Suprapubic skin (tissue), 4 donors: ENCODE results near the gene TSC22D3. TPM values are rescaled to one million over a fixed set of nuclear protein-coding genes. Genes with fewer than 3 reads are reported as not detected.

Experiments
- DNase-seq, 2 donors: peaks; one replicate each; pipeline ENCODE4 v3.0.0-alpha.2; 2019; ENCODE audit warnings: low spot score in 2 of 2
- H3K27ac ChIP-seq: fragments of 200-600 bp; sonication (generic); one replicate; pipeline ENCODE4 v1.5.1; 2019
- H3K27me3 ChIP-seq: fragments of 200-600 bp; sonication (generic); one replicate; pipeline ENCODE4 v1.5.1; 2019
- H3K36me3 ChIP-seq: fragments of 200-600 bp; sonication (generic); one replicate; pipeline ENCODE4 v1.5.1; 2019
- H3K4me1 ChIP-seq: fragments of 200-600 bp; sonication (generic); one replicate; pipeline ENCODE4 v1.5.1; 2019
- H3K4me3 ChIP-seq: fragments of 200-600 bp; sonication (generic); one replicate; pipeline ENCODE4 v1.5.1; 2019; ENCODE audit warnings: mild to moderate bottlenecking
- H3K9me3 ChIP-seq: fragments of 200-600 bp; sonication (generic); one replicate; pipeline ENCODE4 v1.5.1; 2019
- CTCF ChIP-seq, 2 donors: fragments of 200-600 bp in 1 of 2; fragments of 450-650 bp in 1 of 2; sonication (generic) in 1 of 2; IDR thresholded peaks; one replicate each; pipeline ENCODE4 v1.5.1; 2016 to 2019; ENCODE audit warnings: antibody characterized with exemption in 2 of 2, mild to moderate bottlenecking in 1 of 2, moderate library complexity in 1 of 2
- EP300 ChIP-seq: sonication (generic); formaldehyde crosslinking; IDR thresholded peaks from one replicate; pipeline ENCODE4 v1.6.1; 2017; ENCODE audit warnings: antibody characterized with exemption
- POLR2A ChIP-seq, 2 donors: fragments of 450-650 bp; IDR thresholded peaks; one replicate each; pipeline ENCODE4 v1.6.1; 2017; ENCODE audit warnings: antibody characterized with exemption in 2 of 2, mild to moderate bottlenecking in 2 of 2, moderate library complexity in 2 of 2
- POLR2AphosphoS5 ChIP-seq, 3 donors: sonication (generic); formaldehyde crosslinking; IDR thresholded peaks; one replicate each; pipeline ENCODE4 v1.6.1; 2017; ENCODE audit warnings: antibody characterized with exemption in 3 of 3
- WGBS: methylation state at CpG from one replicate; pipeline ENCODE4 v1.1.5; 2018; 5-methylcytosine and 5-hydroxymethylcytosine counted together
- total RNA-seq, 4 donors: library from RNA; depleted of rRNA; stranded (reverse); fragments of >200 nt; gene quantifications; one replicate each; pipeline ENCODE4 v1.1.0, GENCODE V29; 2016

TSC22D3 gene
- total RNA-seq, 4 donors from 2014 or later, result 487 to 1,035 (median 681) TPM

- peak; percentile 93 for TF ChIP-seq EP300
- TF ChIP-seq CTCF (IDR thresholded peaks at IDR 0.05), result no peak
- TF ChIP-seq POLR2AphosphoS5 (IDR thresholded peaks at IDR 0.05), result peak in 2 of 3 donors; percentile 64 to 84
- peak in 1 of 2 donors; percentile 66 for TF ChIP-seq POLR2A (IDR thresholded peaks at IDR 0.05)
- no peaks in the 10 kb centered on the region for H3K36me3 ChIP-seq
- peak; percentile 91 to 92 for DNase-seq
- no peaks in the 10 kb centered on the region for H3K9me3 ChIP-seq
- WGBS, result 27% methylated on average over 29 of the region's 30 CpGs
- H3K4me3 ChIP-seq, result peak overlapping the region; percentile 56
- peak overlapping the region; percentile 99 for H3K27ac ChIP-seq
- no peaks in the 10 kb centered on the region for H3K27me3 ChIP-seq
- peaks cover 49% of the 10 kb centered on the region for H3K4me1 ChIP-seq
These were observed 98.8 kb downstream of the TSC22D3 start for GRCh38 chrX:107676559-107677378.

GRCh38 chrX:107675823-107676555, 99.6 kb downstream of the TSC22D3 start:
- Histone ChIP-seq H3K27ac (peak overlapping the region; percentile 99), H3K36me3 (no peaks in the 10 kb centered on the region), H3K9me3 (no peaks in the 10 kb centered on the region), H3K27me3 (no peaks in the 10 kb centered on the region), H3K4me3 (peak overlapping the region; percentile 56), H3K4me1 (peaks cover 49% of the 10 kb centered on the region)
- WGBS, result 30% methylated on average over 9 of the region's 9 CpGs
- TF ChIP-seq CTCF (IDR thresholded peaks at IDR 0.05) (no peak), POLR2AphosphoS5 (IDR thresholded peaks at IDR 0.05) (peak; percentile 9 to 38 (median 23)), POLR2A (IDR thresholded peaks at IDR 0.05) (no peak)
- DNase-seq, result no peak

- Histone ChIP-seq H3K4me3 (peak overlapping the region; percentile 56), H3K27ac (peak overlapping the region; percentile 99)
These were observed 100.3 kb downstream of the TSC22D3 start for GRCh38 chrX:107675365-107675654.

GRCh38 chrX:107674480-107675364, 100.9 kb downstream of the TSC22D3 start:
- no peaks in the 10 kb centered on the region for H3K9me3 ChIP-seq
- DNase-seq, result peak; percentile 93 to 95
- H3K27ac ChIP-seq, result peak overlapping the region; percentile 99
- no peaks in the 10 kb centered on the region for H3K36me3 ChIP-seq
- peak in 2 of 3 donors; percentile 12 to 52 for TF ChIP-seq POLR2AphosphoS5 (IDR thresholded peaks at IDR 0.05)
- TF ChIP-seq CTCF (IDR thresholded peaks at IDR 0.05), result no peak
- peak; percentile 18 to 55 for TF ChIP-seq POLR2A (IDR thresholded peaks at IDR 0.05)
- TF ChIP-seq EP300, result no peak
- peak overlapping the region; percentile 56 for H3K4me3 ChIP-seq
- H3K4me1 ChIP-seq, result peaks cover 43% of the 10 kb centered on the region
- H3K27me3 ChIP-seq, result no peaks in the 10 kb centered on the region
- WGBS, result 27% methylated on average over 9 of the region's 9 CpGs

More at GRCh38 chrX:107675365-107675654, 100.3 kb downstream of the TSC22D3 start:
- no peaks in the 10 kb centered on the region for H3K9me3 ChIP-seq
- no peaks in the 10 kb centered on the region for H3K36me3 ChIP-seq
- no peak for DNase-seq
- TF ChIP-seq POLR2AphosphoS5 (IDR thresholded peaks at IDR 0.05) (no peak), CTCF (IDR thresholded peaks at IDR 0.05) (no peak), EP300 (no peak), POLR2A (IDR thresholded peaks at IDR 0.05) (no peak)
- peaks cover 47% of the 10 kb centered on the region for H3K4me1 ChIP-seq
- H3K27me3 ChIP-seq, result no peaks in the 10 kb centered on the region
- WGBS, result 80% methylated on average over 1 of the region's 1 CpG
